Calu3 (cell line): ENCODE measurements around the gene CHCHD2. TPM values are rescaled to one million over a fixed set of nuclear protein-coding genes. Genes with fewer than 3 reads are reported as not detected.
A peak's percentile ranks its signal among the peaks of the same experiment; 100 is the strongest.

ENCODE experiments used
- BruUV-seq: library from RNA; stranded (reverse); fragments of 400-500 nt; replicated peaks from 2 replicates; lab custom pipeline; 2021; lab: Mats Ljungman, UMichigan
- CTCF ChIA-PET: fragments of 300-600 bp; sonication (Branson Sonifier 250); formaldehyde crosslinking; loops from one replicate; lab custom pipeline; 2022; ENCODE audit warnings: antibody characterized with exemption; lab: Charles Lee
- DNase-seq: peaks from one replicate; pipeline ENCODE4 v3.0.0; 2022
- H3K27ac Mint-ChIP-seq: one replicate; pipeline ENCODE4 v1.8.0; 2022; ENCODE audit warnings: mixed read lengths; ENCODE audit not compliant: unreplicated experiment
- H3K27me3 Mint-ChIP-seq: one replicate; pipeline ENCODE4 v1.8.0; 2022; ENCODE audit warnings: mixed read lengths; ENCODE audit not compliant: unreplicated experiment
- H3K36me3 Mint-ChIP-seq: one replicate; pipeline ENCODE4 v1.8.0; 2022; ENCODE audit warnings: mild to moderate bottlenecking, moderate library complexity, mixed read lengths; ENCODE audit not compliant: insufficient read depth, unreplicated experiment
- H3K4me1 Mint-ChIP-seq: one replicate; pipeline ENCODE4 v1.8.0; 2022; ENCODE audit warnings: mild to moderate bottlenecking, low read depth, mixed read lengths; ENCODE audit not compliant: unreplicated experiment
- H3K4me3 Mint-ChIP-seq: one replicate; pipeline ENCODE4 v1.8.0; 2022; ENCODE audit warnings: mild to moderate bottlenecking, low read depth, moderate library complexity, mixed read lengths; ENCODE audit not compliant: unreplicated experiment
- H3K9me3 Mint-ChIP-seq: one replicate; pipeline ENCODE4 v1.8.0; 2022; ENCODE audit warnings: low read depth, mixed read lengths; ENCODE audit not compliant: unreplicated experiment
- CTCF ChIP-seq: fragments of 200-600 bp; IDR thresholded peaks from one replicate; pipeline ENCODE4 v1.8.0; 2022; ENCODE audit warnings: antibody characterized with exemption; ENCODE audit not compliant: unreplicated experiment
- intact Hi-C: fragments of 100-400 bp; cut with micrococcal nuclease; formaldehyde crosslinking; loops from one replicate; pipeline ENCODE4 v1.10.0; 2022; ENCODE audit not compliant: unreplicated experiment
- total RNA-seq: library from RNA; stranded (reverse); gene quantifications from 2 replicates; pipeline ENCODE4 v1.2.3, GENCODE V29; 2022

CHCHD2 gene
- total RNA-seq, 1 experiment from 2014 or later = 699 TPM

GRCh38 chr7:56053379-56053778 is 52.9 kb downstream of the CHCHD2 start:
- peak overlapping the region; percentile 95 for H3K27ac Mint-ChIP-seq
- TF ChIP-seq CTCF = no peak
- intact Hi-C loops = no loop called here
- H3K9me3 Mint-ChIP-seq = no peaks in the 10 kb centered on the region
- CTCF ChIA-PET = interaction anchor here (1.1 kb wide), 1 partner anchor 19 kb away, joined by 3 read pairs; no protein-coding TSS in a partner anchor
- peaks cover 97% of the 10 kb centered on the region for H3K36me3 Mint-ChIP-seq
- no peak for DNase-seq
- peak overlapping the region; percentile 94 for H3K4me3 Mint-ChIP-seq
- no peaks in the 10 kb centered on the region for H3K27me3 Mint-ChIP-seq
- H3K4me1 Mint-ChIP-seq = peaks cover 50% of the 10 kb centered on the region
- no TSS peak for BruUV-seq

Other genes with a start within 250 kb of the CHCHD2 start
- not detected in 2 replicates for gene SEPTIN14, start 243.7 kb downstream of the CHCHD2 start, total RNA-seq
- 4.4 and 5.3 TPM in 2 replicates for gene ZNF713, start 219.0 kb downstream of the CHCHD2 start, total RNA-seq
- 32.6 and 37.1 TPM in 2 replicates for gene MRPS17, start 154.6 kb downstream of the CHCHD2 start, total RNA-seq
- gene NIPSNAP2, start 141.9 kb downstream of the CHCHD2 start, total RNA-seq = 81.6 and 93.8 TPM in 2 replicates
- 37.5 and 39.9 TPM in 2 replicates for gene PSPH, start 55.0 kb downstream of the CHCHD2 start, total RNA-seq
- gene CCT6A, start 54.7 kb downstream of the CHCHD2 start, total RNA-seq = 416 and 421 TPM in 2 replicates
- 226 and 255 TPM in 2 replicates for gene SUMF2, start 42.2 kb downstream of the CHCHD2 start, total RNA-seq
- 1.1 and 2.6 TPM in 2 replicates for gene PHKG1, start 13.5 kb downstream of the CHCHD2 start, total RNA-seq
- gene NUPR2, start 9.9 kb upstream of the CHCHD2 start, total RNA-seq = not detected in 2 replicates